Gastrocnemius medialis (tissue), 4 donors: ENCODE measurements around the gene ANKRD31. TPM values are rescaled to one million over a fixed set of nuclear protein-coding genes. Genes with fewer than 3 reads are reported as not detected.

Source experiments
- ATAC-seq, 2 donors: fragments of 150-250 bp; one replicate each; pipeline ENCODE4 v1.9.1; 2016
- DNase-seq, 2 donors: peaks; one replicate each; pipeline ENCODE4 v3.0.0-alpha.2; 2019
- H3K27ac ChIP-seq, 4 donors: fragments of 200-600 bp; sonication (generic); 1 replicate in 1 of 4; 2 replicates in 3 of 4; pipeline ENCODE4 v1.5.1; 2016 to 2018; ENCODE audit warnings: mild to moderate bottlenecking in 2 of 4, moderate library complexity in 1 of 4
- H3K27me3 ChIP-seq, 3 donors: fragments of 200-600 bp; sonication (generic) in 2 of 3; 1 replicate in 1 of 3; 2 replicates in 2 of 3; pipeline versions ENCODE4 v1.5.1 to v1.6.0; 2016 to 2019; ENCODE audit warnings: mild to moderate bottlenecking in 1 of 3, moderate library complexity in 1 of 3
- H3K36me3 ChIP-seq, 2 donors: fragments of 200-600 bp; sonication (generic) in 1 of 2; one replicate each; pipeline ENCODE4 v1.5.1; 2017 to 2018
- H3K4me1 ChIP-seq, 2 donors: fragments of 200-600 bp; sonication (generic) in 1 of 2; one replicate each; pipeline ENCODE4 v1.5.1; 2016 to 2017; ENCODE audit warnings: mild to moderate bottlenecking in 2 of 2
- H3K4me3 ChIP-seq, 4 donors: fragments of 200-600 bp; sonication (generic) in 3 of 4; 1 replicate in 1 of 4; 2 replicates in 3 of 4; pipeline ENCODE4 v1.5.1; 2016 to 2019; ENCODE audit warnings: mild to moderate bottlenecking in 2 of 4
- H3K9me3 ChIP-seq, 3 donors: fragments of 200-600 bp; sonication (generic) in 2 of 3; 1 replicate in 1 of 3; 2 replicates in 2 of 3; pipeline ENCODE4 v1.5.1; 2016 to 2019
- POLR2A ChIP-seq, 2 donors: fragments of 450-650 bp; IDR thresholded peaks; one replicate each; pipeline ENCODE4 v1.6.1; 2017; ENCODE audit warnings: antibody characterized with exemption in 2 of 2, mild to moderate bottlenecking in 2 of 2, moderate library complexity in 2 of 2
- in situ Hi-C, 4 donors: fragments of 200-750 bp; cut with MboI; loops; one replicate each; pipeline versions ENCODE4 v1.15.0 to v1.8.0; 2017; ENCODE audit warnings: low sequenced_read_pairs in 4 of 4
- intact Hi-C: fragments of 100-400 bp; cut with DNase I; formaldehyde crosslinking; loops from one replicate; pipeline ENCODE4 v1.15.1; 2023; ENCODE audit warnings: low total_unique reads
- total RNA-seq, 4 donors: library from RNA; depleted of rRNA; stranded (reverse); fragments of >200 nt; gene quantifications; one replicate each; pipeline versions ENCODE4 v1.1.0 to v1.2.3, GENCODE V29; 2016
- TF ChIP-seq, protein P1 (sequence below), 5 experiments: fragments of 450-650 bp in 3 of 5; fragments of 200-600 bp in 2 of 5; sonication (generic) in 2 of 5; IDR thresholded peaks in 4 of 5; conservative IDR thresholded peaks in 1 of 5; 1 replicate in 4 of 5; 2 replicates in 1 of 5; pipeline ENCODE4 v1.5.1; 2016 to 2019; ENCODE audit warnings: antibody characterized with exemption in 5 of 5, mild to moderate bottlenecking in 3 of 5, moderate library complexity in 3 of 5

ANKRD31 gene, protein sequence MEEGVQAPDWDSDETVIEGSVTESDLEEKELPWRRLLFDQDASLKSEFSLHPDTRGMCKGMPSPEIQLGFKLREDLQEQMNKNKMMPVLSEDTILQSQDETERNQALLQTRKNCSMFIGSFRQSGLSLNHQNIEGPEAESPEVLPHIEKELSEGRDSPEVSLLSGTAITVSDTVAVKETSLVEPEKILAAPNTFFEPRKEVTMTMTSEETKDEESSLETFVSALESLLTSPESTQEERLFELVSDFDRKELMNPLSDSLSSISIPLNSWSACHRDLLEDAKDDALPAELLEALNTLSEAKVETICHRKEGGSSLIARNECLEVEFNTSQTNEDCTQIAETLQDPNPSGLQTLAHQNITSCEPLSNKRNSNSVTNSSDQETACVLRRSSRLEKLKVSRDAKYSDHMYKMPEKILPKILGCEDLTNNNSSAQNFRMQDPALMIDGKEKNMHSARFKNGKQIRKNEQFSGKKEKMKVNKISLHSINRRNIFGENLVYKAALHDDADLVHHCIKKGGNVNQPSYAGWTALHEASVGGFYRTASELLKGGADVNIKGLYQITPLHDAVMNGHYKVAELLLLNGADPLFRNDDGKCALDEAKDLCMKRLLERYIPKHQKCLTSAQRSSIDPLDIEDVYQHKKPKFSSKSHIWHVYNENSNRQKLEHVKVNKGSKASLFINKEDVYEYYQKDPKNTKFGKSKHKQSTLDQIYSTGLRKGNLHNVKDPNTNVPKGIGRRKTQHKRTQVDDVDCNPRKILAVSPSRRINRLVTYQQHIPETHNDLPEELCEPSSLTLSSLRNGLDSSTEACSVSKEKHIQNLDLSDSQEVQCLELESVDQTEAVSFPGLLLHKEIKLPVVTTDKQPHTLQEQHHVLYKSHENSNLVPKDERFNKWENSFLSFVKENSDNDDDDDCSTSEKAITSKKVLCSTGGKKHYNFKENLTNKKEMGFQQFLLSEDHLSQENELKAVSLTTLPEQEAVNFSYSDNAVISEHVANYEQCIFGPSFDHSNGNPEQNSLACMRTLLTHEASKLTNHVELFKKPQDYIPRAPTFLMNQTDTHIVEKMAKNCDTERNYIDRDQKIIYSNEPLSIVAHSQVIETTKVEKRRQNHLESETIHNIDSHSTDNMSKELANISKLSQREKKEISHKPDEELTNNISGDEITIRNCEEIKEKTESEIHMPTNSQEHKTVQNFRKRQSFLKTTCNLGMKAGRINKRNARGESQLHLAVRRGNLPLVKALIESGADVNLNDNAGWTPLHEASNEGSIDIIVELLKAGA (N-terminal part only)
- total RNA-seq = under 1 TPM in 1 of 4 donors, not detected in 3; 0.03 TPM

DNA sequence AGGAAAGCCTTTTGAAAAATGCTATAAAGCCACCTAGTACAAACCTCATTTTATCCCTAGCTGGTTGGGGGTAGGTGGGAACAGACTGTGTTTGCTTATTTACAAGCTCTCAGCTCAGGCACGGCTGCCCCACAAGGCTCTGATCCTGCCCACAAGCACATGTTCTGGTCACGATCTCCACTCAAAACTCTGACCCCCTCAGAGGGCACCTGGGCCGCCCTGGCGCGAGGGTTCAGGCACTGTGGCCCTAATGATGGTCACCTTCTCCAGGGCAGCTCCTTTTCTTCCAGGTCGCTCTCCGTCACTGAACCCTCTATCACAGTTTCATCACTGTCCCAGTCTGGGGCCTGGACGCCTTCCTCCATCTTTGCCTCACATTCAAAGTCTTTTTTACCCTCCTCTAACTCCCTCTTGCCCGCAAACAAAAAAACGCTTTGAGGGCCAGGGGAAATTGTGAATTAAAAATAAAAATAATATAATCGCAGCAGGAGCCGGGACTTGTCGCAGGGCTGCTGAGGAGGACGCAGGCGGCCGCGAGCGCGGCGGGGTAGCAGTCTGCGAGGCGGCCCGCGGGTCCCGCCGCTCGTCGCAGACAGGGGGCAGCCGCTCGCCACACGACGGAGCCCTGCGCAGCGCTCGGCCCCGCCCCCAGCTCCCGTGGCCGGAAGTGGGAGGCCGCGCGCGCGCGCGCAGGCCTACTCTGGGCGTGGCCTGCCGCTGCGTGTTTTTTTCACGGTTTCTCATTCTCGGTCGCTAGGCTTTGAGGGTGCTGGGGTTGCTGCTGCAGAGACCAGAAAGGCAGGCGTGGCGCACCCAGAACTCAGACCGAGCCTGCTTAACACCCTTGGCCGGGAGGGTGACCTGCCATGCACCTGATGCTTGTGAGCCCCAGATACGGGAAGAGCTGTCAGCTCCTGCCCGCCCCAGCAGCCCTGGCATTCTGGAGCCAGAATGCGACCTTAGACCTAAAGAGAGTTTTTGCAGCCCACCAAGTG is at the start of gene ANKRD31:
ANKRD31 (minus strand) TSS at position 557 of the 995 bp plus-strand sequence; CDS start at position 365, 192 bp downstream.
- Histone ChIP-seq H3K36me3 (no peaks in the 10 kb centered on the region), H3K27ac (peak within 1 kb of the TSS; percentile 41 to 56 (median 51)), H3K9me3 (no peaks in the 10 kb centered on the region), H3K27me3 (no peaks in the 10 kb centered on the region), H3K4me1 (peaks cover 5 to 6% of the 10 kb centered on the region in 2 donors), H3K4me3 (peak within 1 kb of the TSS; percentile 55 to 83 (median 76))
- intact Hi-C loops (loop anchor here (1.0 to 2.0 kb wide), 3 partner anchors 100 to 444 kb away; partner anchors contain the start of gene HMGCR), in situ Hi-C loops (loop anchor here (10.0 to 25.0 kb wide), 4 partner anchors 108 to 451 kb away; no protein-coding TSS in a partner anchor)
- DNase-seq (peak; percentile 39 to 57), ATAC-seq (peak; percentile 90 to 91)
- no peak for TF ChIP-seq POLR2A (IDR thresholded peaks at IDR 0.05)
- TF ChIP-seq, protein P1, sequence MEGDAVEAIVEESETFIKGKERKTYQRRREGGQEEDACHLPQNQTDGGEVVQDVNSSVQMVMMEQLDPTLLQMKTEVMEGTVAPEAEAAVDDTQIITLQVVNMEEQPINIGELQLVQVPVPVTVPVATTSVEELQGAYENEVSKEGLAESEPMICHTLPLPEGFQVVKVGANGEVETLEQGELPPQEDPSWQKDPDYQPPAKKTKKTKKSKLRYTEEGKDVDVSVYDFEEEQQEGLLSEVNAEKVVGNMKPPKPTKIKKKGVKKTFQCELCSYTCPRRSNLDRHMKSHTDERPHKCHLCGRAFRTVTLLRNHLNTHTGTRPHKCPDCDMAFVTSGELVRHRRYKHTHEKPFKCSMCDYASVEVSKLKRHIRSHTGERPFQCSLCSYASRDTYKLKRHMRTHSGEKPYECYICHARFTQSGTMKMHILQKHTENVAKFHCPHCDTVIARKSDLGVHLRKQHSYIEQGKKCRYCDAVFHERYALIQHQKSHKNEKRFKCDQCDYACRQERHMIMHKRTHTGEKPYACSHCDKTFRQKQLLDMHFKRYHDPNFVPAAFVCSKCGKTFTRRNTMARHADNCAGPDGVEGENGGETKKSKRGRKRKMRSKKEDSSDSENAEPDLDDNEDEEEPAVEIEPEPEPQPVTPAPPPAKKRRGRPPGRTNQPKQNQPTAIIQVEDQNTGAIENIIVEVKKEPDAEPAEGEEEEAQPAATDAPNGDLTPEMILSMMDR (IDR thresholded peaks at IDR 0.05 in 4 of 5, conservative IDR thresholded peaks at IDR 0.05 in 1 of 5) = peak; percentile 61 to 85 (median 80)

DNA sequence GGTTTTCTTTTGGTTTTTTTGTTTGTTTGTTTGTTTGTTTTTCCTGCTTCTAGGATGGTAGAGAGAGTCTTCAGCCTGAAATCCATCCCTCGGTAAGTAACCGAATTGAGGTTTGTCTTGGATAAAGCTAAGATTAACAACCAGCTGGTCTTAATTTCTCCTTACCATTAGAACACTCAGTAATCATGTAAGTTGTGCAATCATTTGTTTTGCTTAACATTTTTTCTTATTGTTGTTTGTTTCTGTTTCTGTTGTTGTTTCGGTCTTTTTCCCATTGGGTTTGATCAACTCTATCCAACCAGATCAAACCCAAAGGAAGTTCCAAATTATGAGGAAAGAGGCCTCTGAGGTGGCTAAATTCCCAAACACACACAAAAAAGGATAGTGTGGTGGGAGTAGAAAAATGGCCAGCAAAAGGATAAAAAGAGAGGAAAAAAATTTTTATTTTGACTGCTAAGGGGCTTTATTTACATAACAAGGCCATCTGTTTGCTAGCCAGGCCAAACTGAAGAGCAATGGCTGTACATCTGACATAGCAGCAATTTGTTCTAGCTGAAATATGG is 49.6 kb upstream of the ANKRD31 start:
- DNase-seq (no peak), ATAC-seq (no peak)
- Histone ChIP-seq H3K9me3 (no peaks in the 10 kb centered on the region), H3K27me3 (no peaks in the 10 kb centered on the region), H3K27ac (no peak overlapping the region), H3K36me3 (no peaks in the 10 kb centered on the region), H3K4me3 (no peak overlapping the region), H3K4me1 (no peaks in the 10 kb centered on the region)
- intact Hi-C loops (no loop called here), in situ Hi-C loops (no loop called here)
- TF ChIP-seq, protein P1 (IDR thresholded peaks at IDR 0.05 in 4 of 5, conservative IDR thresholded peaks at IDR 0.05 in 1 of 5) = no peak
- no peak for TF ChIP-seq POLR2A (IDR thresholded peaks at IDR 0.05)

DNA sequence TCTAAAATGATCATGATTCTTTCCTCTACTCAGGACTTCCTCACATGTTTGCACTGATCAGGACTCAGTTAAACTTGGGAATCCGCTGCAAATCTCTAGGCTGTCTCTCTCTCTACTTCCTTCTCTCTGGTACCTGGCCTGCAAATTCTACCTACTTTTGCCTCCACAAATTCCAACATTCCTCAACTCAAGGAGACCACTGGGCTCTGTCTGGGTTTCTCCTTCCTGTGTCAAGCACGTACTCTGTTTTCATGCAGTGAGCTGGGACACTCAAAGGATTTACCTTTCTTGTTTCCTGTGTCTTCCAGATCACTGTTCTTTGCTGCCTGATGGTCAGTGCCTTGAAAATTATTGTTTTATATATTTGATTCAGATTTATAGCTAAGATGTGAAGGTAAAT is 45.9 kb upstream of the ANKRD31 start:
- no peaks in the 10 kb centered on the region for H3K36me3 ChIP-seq
- H3K4me1 ChIP-seq = no peaks in the 10 kb centered on the region
- H3K9me3 ChIP-seq = no peaks in the 10 kb centered on the region
- in situ Hi-C loops = no loop called here
- ATAC-seq (no peak), DNase-seq (no peak)
- no peaks in the 10 kb centered on the region for H3K27me3 ChIP-seq
- H3K27ac ChIP-seq = no peak overlapping the region
- intact Hi-C loops = no loop called here
- H3K4me3 ChIP-seq = no peak overlapping the region
- TF ChIP-seq, protein P1 (IDR thresholded peaks at IDR 0.05 in 4 of 5, conservative IDR thresholded peaks at IDR 0.05 in 1 of 5) = no peak
- TF ChIP-seq POLR2A (IDR thresholded peaks at IDR 0.05) = no peak
